Measurements from ENCODE around the gene NSMCE1.

Gene NSMCE1

GRCh38 chr16:27301236-27301861, 32.8 kb upstream of the NSMCE1 start:
- H3K79me2 ChIP-seq (ENCODE audit: insufficient read depth, low read length), result no peaks in the 10 kb centered on the region
- no peak overlapping the region for H3K4me2 ChIP-seq (ENCODE audit: insufficient read depth, low read length)
- no peak overlapping the region for H3K4me3 ChIP-seq (ENCODE audit: low read depth in 1 of 2, low read length in 2 of 2)
- H3K27ac ChIP-seq (ENCODE audit: low read length), result no peak overlapping the region
- TF ChIP-seq EZH2 (IDR thresholded peaks at IDR 0.05; ENCODE audit: borderline replicate concordance, low read depth, low read length, severe bottlenecking) (no peak), CTCF (IDR thresholded peaks at IDR 0.05; ENCODE audit: borderline replicate concordance, extremely low read depth, low read length, poor library complexity, severe bottlenecking) (no peak)
- no peak overlapping the region for H3K9ac ChIP-seq (ENCODE audit: low read depth, low read length)
- DNase-seq (no peak), ATAC-seq (ENCODE audit: insufficient read depth, low read depth) (no peak)
- no peaks in the 10 kb centered on the region for H3K4me1 ChIP-seq (ENCODE audit: insufficient read depth, low read length)
- no peaks in the 10 kb centered on the region for H3K27me3 ChIP-seq (ENCODE audit: insufficient read depth, low read length, poor library complexity)
- H3K36me3 ChIP-seq (ENCODE audit: insufficient read depth, low read length), result no peaks in the 10 kb centered on the region
- no peak overlapping the region for H2AFZ ChIP-seq (ENCODE audit: low read depth, low read length)
- no peaks in the 10 kb centered on the region for H3K9me3 ChIP-seq (ENCODE audit: insufficient read depth, low read length, severe bottlenecking)
- no peaks in the 10 kb centered on the region for H4K20me1 ChIP-seq (ENCODE audit: insufficient read depth, low read length)

GRCh38 chr16:27298132-27298531, 29.6 kb upstream of the NSMCE1 start:
- TF ChIP-seq EZH2 (IDR thresholded peaks at IDR 0.05; ENCODE audit: borderline replicate concordance, low read depth, low read length, severe bottlenecking) (no peak), CTCF (IDR thresholded peaks at IDR 0.05; ENCODE audit: borderline replicate concordance, extremely low read depth, low read length, poor library complexity, severe bottlenecking) (no peak)
- no peak overlapping the region for H3K4me2 ChIP-seq (ENCODE audit: insufficient read depth, low read length)
- H4K20me1 ChIP-seq (ENCODE audit: insufficient read depth, low read length), result no peaks in the 10 kb centered on the region
- no peak overlapping the region for H3K4me3 ChIP-seq (ENCODE audit: low read depth in 1 of 2, low read length in 2 of 2)
- H3K9ac ChIP-seq (ENCODE audit: low read depth, low read length), result no peak overlapping the region
- no peak overlapping the region for H2AFZ ChIP-seq (ENCODE audit: low read depth, low read length)
- H3K27ac ChIP-seq (ENCODE audit: low read length), result no peak overlapping the region
- no peaks in the 10 kb centered on the region for H3K79me2 ChIP-seq (ENCODE audit: insufficient read depth, low read length)
- DNase-seq, result no peak
- H3K36me3 ChIP-seq (ENCODE audit: insufficient read depth, low read length), result no peaks in the 10 kb centered on the region
- ATAC-seq (ENCODE audit: insufficient read depth, low read depth), result no peak
- H3K4me1 ChIP-seq (ENCODE audit: insufficient read depth, low read length), result no peaks in the 10 kb centered on the region
- H3K27me3 ChIP-seq (ENCODE audit: insufficient read depth, low read length, poor library complexity), result no peaks in the 10 kb centered on the region
- H3K9me3 ChIP-seq (ENCODE audit: insufficient read depth, low read length, severe bottlenecking), result no peaks in the 10 kb centered on the region

- TF ChIP-seq CTCF (IDR thresholded peaks at IDR 0.05; ENCODE audit: borderline replicate concordance, extremely low read depth, low read length, poor library complexity, severe bottlenecking) (no peak), EZH2 (IDR thresholded peaks at IDR 0.05; ENCODE audit: borderline replicate concordance, low read depth, low read length, severe bottlenecking) (no peak)
- Histone ChIP-seq H3K9me3 (ENCODE audit: insufficient read depth, low read length, severe bottlenecking) (no peaks in the 10 kb centered on the region), H3K9ac (ENCODE audit: low read depth, low read length) (no peak overlapping the region), H4K20me1 (ENCODE audit: insufficient read depth, low read length) (no peaks in the 10 kb centered on the region), H3K4me2 (ENCODE audit: insufficient read depth, low read length) (no peak overlapping the region), H3K4me1 (ENCODE audit: insufficient read depth, low read length) (peaks cover 10% of the 10 kb centered on the region; the same call in 1 of the 2 replicates), H3K36me3 (ENCODE audit: insufficient read depth, low read length) (no peaks in the 10 kb centered on the region), H2AFZ (ENCODE audit: low read depth, low read length) (no peak overlapping the region), H3K27ac (ENCODE audit: low read length) (no peak overlapping the region), H3K79me2 (ENCODE audit: insufficient read depth, low read length) (no peaks in the 10 kb centered on the region), H3K4me3 (ENCODE audit: low read depth in 1 of 2, low read length in 2 of 2) (no peak overlapping the region), H3K27me3 (ENCODE audit: insufficient read depth, low read length, poor library complexity) (no peaks in the 10 kb centered on the region)
- DNase-seq (no peak), ATAC-seq (ENCODE audit: insufficient read depth, low read depth) (no peak)
Measured at GRCh38 chr16:27293343-27293742, 24.8 kb upstream of the NSMCE1 start.
